ENCODE data around the gene ARID1B.

Gene ARID1B

DNA sequence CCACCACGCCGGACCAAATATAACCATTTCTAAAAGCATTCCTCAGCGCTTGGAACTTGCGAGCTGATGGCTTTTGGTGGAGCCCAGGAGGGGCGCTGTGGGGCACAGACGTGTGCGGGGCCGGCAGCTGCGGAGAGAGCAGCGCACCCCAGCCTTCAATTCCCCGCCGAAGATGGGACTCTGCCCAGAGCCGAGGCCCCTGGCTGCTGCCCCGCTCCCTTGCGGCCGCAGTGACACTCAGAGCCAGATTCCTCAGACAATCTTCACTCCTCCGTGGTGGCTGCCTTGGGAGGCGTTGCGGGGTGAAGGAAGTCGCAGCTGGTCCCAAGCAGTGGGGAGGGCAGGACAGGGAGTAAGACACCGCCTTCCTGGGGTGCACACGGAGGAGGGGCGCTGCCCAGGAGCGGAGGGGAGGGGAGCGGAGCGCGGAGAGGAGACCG lies 458.4 kb downstream of the ARID1B start:
- Histone ChIP-seq H3K27me3 (no peaks in the 10 kb centered on the region), H3K27ac (peak overlapping the region; percentile 94 to 99)
- DNase-seq: peak; percentile 70 to 89

DNA sequence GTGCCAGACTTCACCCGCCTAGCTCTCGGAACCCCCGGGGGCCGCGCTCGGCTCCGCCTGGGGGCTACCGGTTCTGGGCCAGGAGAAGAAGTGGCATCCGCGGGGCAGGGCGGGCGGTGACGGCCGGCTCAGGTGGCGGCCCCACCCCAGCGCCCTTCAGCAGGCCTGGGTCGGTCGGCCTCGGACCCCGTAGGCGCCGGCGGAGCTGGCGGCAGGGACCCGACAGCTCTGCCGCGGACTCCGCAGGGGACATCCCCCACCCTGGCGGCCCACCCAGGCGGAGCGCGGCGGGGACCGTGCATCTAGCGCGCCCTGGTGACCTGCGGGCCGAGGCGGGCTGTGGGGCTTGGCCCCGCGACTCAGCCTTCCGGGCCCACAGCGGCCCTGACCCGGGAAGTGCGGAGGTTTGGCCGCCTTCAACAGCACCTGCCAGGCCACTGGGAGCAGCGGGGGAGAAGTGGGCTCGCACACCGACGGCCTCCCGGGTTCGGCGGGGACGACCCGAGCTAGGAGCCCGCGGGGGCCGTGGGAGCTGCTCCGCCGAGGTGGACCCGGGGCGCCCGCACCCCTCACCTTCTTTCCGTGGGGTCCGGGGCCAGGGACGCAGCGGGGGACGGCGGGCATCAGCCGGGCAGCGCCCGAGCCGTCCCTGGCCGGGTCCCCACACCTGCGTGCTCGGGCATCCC lies 459.0 kb downstream of the ARID1B start:
- Histone ChIP-seq H3K9me3 (no peaks in the 10 kb centered on the region), H3K27ac (peak overlapping the region; percentile 94 to 99), H3K36me3 (no peaks in the 10 kb centered on the region), H3K4me1 (peaks cover 3 to 62% (median 33%) of the 10 kb centered on the region in 4 donors), H3K27me3 (no peaks in the 10 kb centered on the region), H3K4me3 (peak overlapping the region; percentile 58 to 62)
- TF ChIP-seq, protein P1, sequence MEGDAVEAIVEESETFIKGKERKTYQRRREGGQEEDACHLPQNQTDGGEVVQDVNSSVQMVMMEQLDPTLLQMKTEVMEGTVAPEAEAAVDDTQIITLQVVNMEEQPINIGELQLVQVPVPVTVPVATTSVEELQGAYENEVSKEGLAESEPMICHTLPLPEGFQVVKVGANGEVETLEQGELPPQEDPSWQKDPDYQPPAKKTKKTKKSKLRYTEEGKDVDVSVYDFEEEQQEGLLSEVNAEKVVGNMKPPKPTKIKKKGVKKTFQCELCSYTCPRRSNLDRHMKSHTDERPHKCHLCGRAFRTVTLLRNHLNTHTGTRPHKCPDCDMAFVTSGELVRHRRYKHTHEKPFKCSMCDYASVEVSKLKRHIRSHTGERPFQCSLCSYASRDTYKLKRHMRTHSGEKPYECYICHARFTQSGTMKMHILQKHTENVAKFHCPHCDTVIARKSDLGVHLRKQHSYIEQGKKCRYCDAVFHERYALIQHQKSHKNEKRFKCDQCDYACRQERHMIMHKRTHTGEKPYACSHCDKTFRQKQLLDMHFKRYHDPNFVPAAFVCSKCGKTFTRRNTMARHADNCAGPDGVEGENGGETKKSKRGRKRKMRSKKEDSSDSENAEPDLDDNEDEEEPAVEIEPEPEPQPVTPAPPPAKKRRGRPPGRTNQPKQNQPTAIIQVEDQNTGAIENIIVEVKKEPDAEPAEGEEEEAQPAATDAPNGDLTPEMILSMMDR (IDR thresholded peaks at IDR 0.05): no peak
- peak in 1 of 2 donors; percentile 72 for DNase-seq
- intact Hi-C loops (cut with DNase I; ENCODE audit: low total_unique reads): loop anchor here (5.0 kb wide), 1 partner anchor 36 kb away; no protein-coding TSS in a partner anchor

More for the DNA sequence above, 458.4 kb downstream of the ARID1B start:
- Histone ChIP-seq H3K9me3 (no peaks in the 10 kb centered on the region), H3K4me3 (peak overlapping the region; percentile 58 to 62), H3K4me1 (peaks cover 3 to 58% (median 31%) of the 10 kb centered on the region in 4 donors), H3K36me3 (no peaks in the 10 kb centered on the region)
- intact Hi-C loops (cut with DNase I; ENCODE audit: low total_unique reads): loop anchor here (5.0 kb wide), 1 partner anchor 37 kb away; no protein-coding TSS in a partner anchor
- TF ChIP-seq, protein P1 (IDR thresholded peaks at IDR 0.05): peak; percentile 68 to 79

DNA sequence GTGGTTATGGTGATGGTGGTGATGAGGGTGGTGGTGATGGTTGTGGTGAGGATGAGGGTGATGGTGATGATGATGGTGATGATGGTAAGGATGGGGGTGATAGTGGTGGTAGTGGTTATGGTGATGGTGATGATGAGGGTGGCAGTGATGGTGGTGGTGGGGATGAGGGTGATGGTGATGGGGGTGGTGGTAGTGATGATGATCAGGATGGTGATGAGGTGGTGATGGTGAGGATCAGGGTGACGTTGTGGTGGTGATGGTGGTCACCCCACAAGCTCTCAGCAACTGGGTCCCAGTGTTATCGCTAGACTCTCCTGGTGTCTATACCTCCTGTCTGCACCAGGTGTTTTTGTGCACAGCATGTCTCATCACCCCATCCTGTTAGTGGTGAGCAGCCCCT lies 461.2 kb downstream of the ARID1B start:
- H3K4me1 ChIP-seq: peaks cover 3 to 63% (median 35%) of the 10 kb centered on the region in 4 donors
- intact Hi-C loops (cut with DNase I; ENCODE audit: low total_unique reads): loop anchor here (5.0 kb wide), 1 partner anchor 34 kb away; no protein-coding TSS in a partner anchor
- H3K27ac ChIP-seq: peak overlapping the region; percentile 89
- TF ChIP-seq, protein P1 (IDR thresholded peaks at IDR 0.05): no peak
- no peaks in the 10 kb centered on the region for H3K36me3 ChIP-seq
- peak in 1 of 2 donors; percentile 29 for DNase-seq
- no peaks in the 10 kb centered on the region for H3K9me3 ChIP-seq
- no peaks in the 10 kb centered on the region for H3K27me3 ChIP-seq
- no peak overlapping the region for H3K4me3 ChIP-seq

DNA sequence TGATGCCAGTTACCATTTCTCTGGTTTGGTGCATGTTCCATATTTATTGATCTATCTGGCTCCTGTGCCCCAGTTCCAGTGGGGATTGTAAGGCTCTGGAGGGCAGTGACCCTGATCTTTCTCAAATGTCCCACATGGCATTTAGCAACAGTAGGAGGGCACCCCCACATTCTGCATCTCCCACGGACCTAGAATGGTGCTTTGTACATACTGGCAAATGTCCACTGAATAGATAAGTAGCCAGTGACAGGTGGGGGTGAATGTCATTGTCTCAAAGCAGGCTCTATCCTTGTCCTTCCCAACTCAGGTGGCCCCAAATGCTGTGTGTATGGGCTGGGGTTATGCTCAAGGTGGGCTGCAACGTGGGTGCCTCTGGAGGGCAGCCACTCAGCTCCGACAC lies 462.0 kb downstream of the ARID1B start:
- H3K27ac ChIP-seq: peak overlapping the region; percentile 89
- intact Hi-C loops (cut with DNase I; ENCODE audit: low total_unique reads): loop anchor here (5.0 kb wide), 1 partner anchor 33 kb away; no protein-coding TSS in a partner anchor
- H3K27me3 ChIP-seq: no peaks in the 10 kb centered on the region
- no peaks in the 10 kb centered on the region for H3K9me3 ChIP-seq
- TF ChIP-seq, protein P1 (IDR thresholded peaks at IDR 0.05): no peak
- peak in 1 of 2 donors; percentile 51 for DNase-seq
- H3K4me1 ChIP-seq: peaks cover 3 to 71% (median 38%) of the 10 kb centered on the region in 4 donors
- H3K4me3 ChIP-seq: no peak overlapping the region
- no peaks in the 10 kb centered on the region for H3K36me3 ChIP-seq

DNA sequence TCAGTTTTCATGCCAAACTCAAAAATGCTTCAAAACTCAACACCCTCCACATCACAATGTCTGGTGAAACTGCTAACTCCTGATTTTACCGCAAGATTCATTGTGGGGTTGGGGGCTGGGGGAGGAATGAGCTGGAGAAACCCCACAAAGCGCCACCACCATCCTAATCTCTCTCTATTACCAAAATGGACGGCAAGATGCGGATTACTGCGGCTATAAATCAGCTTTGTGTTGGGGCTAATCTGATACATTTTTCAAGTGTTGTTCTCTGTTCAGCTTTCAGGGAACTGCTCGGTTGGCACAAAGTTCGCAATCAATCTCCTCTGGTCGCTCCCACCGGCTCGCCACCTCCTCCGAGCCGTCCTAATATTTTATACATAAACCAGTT lies 462.5 kb downstream of the ARID1B start:
- intact Hi-C loops (cut with DNase I; ENCODE audit: low total_unique reads): loop anchor here (5.0 kb wide), 1 partner anchor 33 kb away; no protein-coding TSS in a partner anchor
- peak overlapping the region; percentile 32 to 46 for H3K4me3 ChIP-seq

More for the DNA sequence above, 462.5 kb downstream of the ARID1B start:
- H3K9me3 ChIP-seq: no peaks in the 10 kb centered on the region
- H3K36me3 ChIP-seq: no peaks in the 10 kb centered on the region
- DNase-seq: no peak
- TF ChIP-seq, protein P1 (IDR thresholded peaks at IDR 0.05): no peak
- peaks cover 3 to 74% (median 42%) of the 10 kb centered on the region in 4 donors for H3K4me1 ChIP-seq
- H3K27ac ChIP-seq: peak overlapping the region; percentile 89
- H3K27me3 ChIP-seq: no peaks in the 10 kb centered on the region
